ENCODE measurements around the gene FMN1.

- TF ChIP-seq POLR2AphosphoS5 (IDR thresholded peaks at IDR 0.05) (no peak), CTCF (IDR thresholded peaks at IDR 0.05) (no peak)
Measured at GRCh38 chr15:32941823-32942222, 252.7 kb downstream of the FMN1 start.

Measured in transverse colon (tissue), 4 donors.